HepG2 (cell line): ENCODE results near the gene TTC31. TPM values are rescaled to one million over a fixed set of nuclear protein-coding genes. Genes with fewer than 3 reads are reported as not detected.

ENCODE experiments used
- ATAC-seq: fragments of 200-7000 bp; cut with Tn5 transposase; 3 replicates; pipeline ENCODE4 v1.9.1; 2020; ENCODE audit warnings: mild to moderate bottlenecking, moderate library complexity
- BruUV-seq: library from RNA; stranded (reverse); fragments of 400-500 nt; replicated peaks from 2 replicates; lab custom pipeline; 2021; lab: Mats Ljungman, UMichigan
- CTCF ChIA-PET: fragments of 300-600 bp; formaldehyde crosslinking; extraction: SDS; loops from one replicate; lab custom pipeline; 2021; ENCODE audit warnings: low total read pairs, inconsistent platforms, low intra/inter-chr PET ratio; lab: Yijun Ruan, JAX
- POLR2A ChIA-PET: fragments of 350-600 bp; sonication (Branson Sonifier 250); formaldehyde crosslinking; loops from one replicate; lab custom pipeline; 2020; ENCODE audit warnings: antibody characterized with exemption, inconsistent platforms; lab: Yijun Ruan, JAX
- DNase-seq: peaks from one replicate; pipeline ENCODE4 v3.0.0-alpha.2; 2015; ENCODE audit warnings: low spot score
- FAIRE-seq: peaks from 3 replicates; lab custom pipeline; 2011; peaks lifted over from hg19 to GRCh38; lab: Jason Lieb, UNC
- H2AFZ ChIP-seq: one replicate; pipeline ENCODE4 v1.6.1; 2011; ENCODE audit warnings: low read length, inconsistent platforms
- H3K27ac ChIP-seq: fragments of 300-600 bp; 3 replicates; pipeline ENCODE4 v1.8.0; 2011; ENCODE audit warnings: mixed run types, mild to moderate bottlenecking, mixed read lengths, low read length, inconsistent platforms; ENCODE audit not compliant: insufficient read depth; ENCODE audit errors: extremely low read length
- H3K27me3 ChIP-seq, 2 experiments: fragments of 200-600 bp in 1 of 2; 2 replicates in 1 of 2; 3 replicates in 1 of 2; pipeline versions ENCODE4 v1.6.0 to v1.8.0; 2011; ENCODE audit warnings: low read length in 2 of 2, mild to moderate bottlenecking in 2 of 2, moderate library complexity in 2 of 2, inconsistent platforms in 1 of 2; ENCODE audit not compliant: insufficient read depth in 2 of 2, control insufficient read depth in 1 of 2
- H3K36me3 ChIP-seq, 2 experiments: fragments of 200-600 bp in 1 of 2; replicated peaks in 1 of 2; 2 replicates in 1 of 2; 3 replicates in 1 of 2; pipeline versions ENCODE4 v1.5.1 to v1.8.0; 2011; ENCODE audit warnings: low read length in 2 of 2, inconsistent platforms in 1 of 2; ENCODE audit not compliant: insufficient read depth in 2 of 2, control insufficient read depth in 1 of 2
- H3K4me1 ChIP-seq: 2 replicates; pipeline ENCODE4 v1.5.1; 2012; ENCODE audit warnings: low read length, inconsistent platforms; ENCODE audit not compliant: insufficient read depth
- H3K4me2 ChIP-seq: 2 replicates; pipeline ENCODE4 v1.6.0; 2011; ENCODE audit warnings: low read depth, low read length, inconsistent platforms
- H3K4me3 ChIP-seq, 3 experiments: fragments of 200-600 bp in 1 of 3; sonication (generic), shearing (Covaris generic) in 1 of 3; replicated peaks in 1 of 3; 2 replicates each; pipeline ENCODE4 v1.5.1; 2011 to 2016; ENCODE audit warnings: low read length in 3 of 3, inconsistent platforms in 2 of 3, low read depth in 2 of 3, mild to moderate bottlenecking in 2 of 3, control low read depth in 1 of 3, mixed read lengths in 1 of 3; ENCODE audit not compliant: insufficient read depth in 1 of 3
- H3K79me2 ChIP-seq: one replicate; pipeline ENCODE4 v1.6.1; 2011; ENCODE audit warnings: low read length, inconsistent platforms; ENCODE audit not compliant: insufficient read depth
- H3K9ac ChIP-seq: 2 replicates; pipeline ENCODE4 v1.6.0; 2011; ENCODE audit warnings: mild to moderate bottlenecking, low read depth, low read length, inconsistent platforms; ENCODE audit not compliant: insufficient read depth
- H3K9me3 ChIP-seq: 2 replicates; pipeline ENCODE4 v1.5.1; 2012; ENCODE audit warnings: mild to moderate bottlenecking, low read length
- H4K20me1 ChIP-seq: 2 replicates; pipeline ENCODE4 v1.6.0; 2011; ENCODE audit warnings: inconsistent platforms, mild to moderate bottlenecking, low read length, moderate library complexity; ENCODE audit not compliant: insufficient read depth
- GPN1 ChIP-seq: sonication (generic); formaldehyde crosslinking; IDR thresholded peaks from 2 replicates; pipeline ENCODE4 v1.5.1; 2020; ENCODE audit warnings: missing genetic modification reagents, borderline replicate concordance
- GTF2F1 ChIP-seq: fragments of 150-350 bp; IDR thresholded peaks from 2 replicates; pipeline ENCODE4 v1.6.1; 2014; ENCODE audit warnings: low read length
- IRF2 ChIP-seq: IDR thresholded peaks from 2 replicates; pipeline ENCODE4 v1.6.1; 2018; ENCODE audit warnings: missing genetic modification reagents, missing compliant biosample characterization
- KDM5B ChIP-seq: sonication (generic); formaldehyde crosslinking; IDR thresholded peaks from 2 replicates; pipeline ENCODE4 v1.4.0; 2020; ENCODE audit warnings: missing genetic modification reagents, mild to moderate bottlenecking, borderline replicate concordance
- MTA1 ChIP-seq: sonication (generic); formaldehyde crosslinking; IDR thresholded peaks from 2 replicates; pipeline ENCODE4 v1.4.0; 2020; ENCODE audit warnings: missing genetic modification reagents, mild to moderate bottlenecking, borderline replicate concordance
- ZBTB20 ChIP-seq: sonication (generic); formaldehyde crosslinking; IDR thresholded peaks from 2 replicates; pipeline ENCODE4 v1.8.1; 2023; ENCODE audit warnings: missing genetic modification reagents, low read depth, mild to moderate bottlenecking, borderline replicate concordance
- ZBTB38 ChIP-seq: sonication (generic); formaldehyde crosslinking; IDR thresholded peaks from 2 replicates; pipeline ENCODE4 v1.5.1; 2020; ENCODE audit warnings: mild to moderate bottlenecking, missing genetic modification reagents
- ZBTB4 ChIP-seq: sonication (generic); formaldehyde crosslinking; IDR thresholded peaks from 2 replicates; pipeline ENCODE4 v1.4.0; 2020; ENCODE audit warnings: missing genetic modification reagents, mild to moderate bottlenecking, borderline replicate concordance
- ZFP36L2 ChIP-seq: sonication (generic); formaldehyde crosslinking; IDR thresholded peaks from 2 replicates; pipeline ENCODE4 v1.4.0; 2020; ENCODE audit warnings: missing genetic modification reagents
- ZNF180 ChIP-seq: sonication (generic); formaldehyde crosslinking; IDR thresholded peaks from 2 replicates; pipeline ENCODE4 v1.4.0; 2020; ENCODE audit warnings: low read depth, missing genetic modification reagents, borderline replicate concordance
- ZNF333 ChIP-seq: sonication (generic); formaldehyde crosslinking; IDR thresholded peaks from 2 replicates; pipeline ENCODE4 v1.4.0; 2020; ENCODE audit warnings: mild to moderate bottlenecking, missing genetic modification reagents, borderline replicate concordance
- ZNF446 ChIP-seq: sonication (generic); formaldehyde crosslinking; IDR thresholded peaks from 2 replicates; pipeline ENCODE4 v1.5.0; 2020; ENCODE audit warnings: mild to moderate bottlenecking, missing genetic modification reagents
- ZNF850 ChIP-seq: sonication (generic); formaldehyde crosslinking; conservative IDR thresholded peaks from 2 replicates; pipeline ENCODE4 v1.9.0; 2021; ENCODE audit warnings: mild to moderate bottlenecking, missing genetic modification reagents
- WGBS: methylation state at CpG from one replicate; pipeline ENCODE4 v1.1.6; 2017; ENCODE audit warnings: low lambda C conversion rate; 5-methylcytosine and 5-hydroxymethylcytosine counted together
- in situ Hi-C: cut with HindIII; loops from 2 replicates; pipeline ENCODE4 v1.10.0; 2017; ENCODE audit warnings: low pct_unique_long_range_greater_than_20kb; ENCODE audit not compliant: extremely low pct_ligation_motif_present
- intact Hi-C: fragments of 100-400 bp; cut with micrococcal nuclease; formaldehyde crosslinking; loops from one replicate; pipeline ENCODE4 v1.10.0; 2022; ENCODE audit not compliant: unreplicated experiment
- polyA plus RNA-seq, 8 experiments: library from polyadenylated mRNA; depleted of rRNA in 3 of 8; stranded (reverse) in 7 of 8; unstranded in 1 of 8; fragments of >200 nt; fragmentation: Illumina TruSeq in 4 of 8; extraction: Trizol in 4 of 8; gene quantifications; 2 replicates each; pipeline versions ENCODE4 v1.2.1 to v1.2.3, GENCODE V29; 2011 to 2016; ENCODE audit warnings: low read depth in 4 of 8, missing spikeins in 1 of 8, mixed read lengths in 1 of 8; ENCODE audit not compliant: insufficient read depth in 1 of 8
- total RNA-seq, 5 experiments: library from RNA; depleted of rRNA; stranded (reverse); fragments of >200 nt; fragmentation: Illumina TruSeq; extraction: Trizol; gene quantifications; 2 replicates each; pipeline ENCODE4 v1.2.3, GENCODE V29; 2016; ENCODE audit warnings: low read depth in 1 of 5
- TF ChIP-seq, protein P1 (sequence below): sonication (generic); formaldehyde crosslinking; IDR thresholded peaks from 2 replicates; pipeline ENCODE4 v1.4.0; 2020; ENCODE audit warnings: mild to moderate bottlenecking, low read depth, missing genetic modification reagents
- TF ChIP-seq, protein P2 (sequence below), 2 experiments: IDR thresholded peaks; 2 replicates each; pipeline ENCODE4 v1.6.1; 2011 to 2012; ENCODE audit warnings: low read length in 2 of 2, borderline replicate concordance in 1 of 2, low read depth in 1 of 2, mild to moderate bottlenecking in 1 of 2, moderate library complexity in 1 of 2

TTC31 gene
- total and polyA plus RNA-seq, 2 of the 13 experiments (the other 11 are each of a cell fraction or from before 2014, with no cell fraction given): 28.3 to 39.5 TPM

GRCh38 chr2:74524955-74525716 is 42.3 kb downstream of the TTC31 start:
- no peak for ATAC-seq
- Histone ChIP-seq H3K4me1 (peaks cover 51% of the 10 kb centered on the region), H4K20me1 (no peaks in the 10 kb centered on the region), H3K9ac (peak overlapping the region; percentile 83), H3K4me2 (peak overlapping the region; percentile 100), H3K9me3 (no peaks in the 10 kb centered on the region), H3K4me3 (peak overlapping the region; percentile 45 to 76 (median 62)), H3K27ac (peak overlapping the region; percentile 89), H2AFZ (peak overlapping the region; percentile 20), H3K36me3 (peaks cover 21 to 46% of the 10 kb centered on the region in 2 experiments), H3K27me3 (no peaks in the 10 kb centered on the region; a peak in 1 of 5 replicates), H3K79me2 (peaks cover 45% of the 10 kb centered on the region)
- CTCF ChIA-PET: no interaction called here
- POLR2A ChIA-PET: interaction anchor here (1.1 to 5.4 kb wide), 11 partner anchors 12 to 83 kb away, joined by 4 to 135 read pairs (median 10); partner anchors contain the start of genes CCDC142, LBX2, MRPL53 and PCGF1
- intact Hi-C loops (no loop called here), in situ Hi-C loops (no loop called here)
- no peak for FAIRE-seq
- DNase-seq: no peak
- 91% methylated on average over 10 of the region's 10 CpGs for WGBS
- no TSS peak for BruUV-seq
- TF ChIP-seq ZBTB38 (CRISPR knock-in tag) (peak; percentile 78), ZNF333 (CRISPR knock-in tag) (0 out of 2 replicates have a peak, but pooled peaks have one; percentile 34), GPN1 (CRISPR knock-in tag) (no peak), ZBTB4 (CRISPR knock-in tag) (no peak), MTA1 (peak; percentile 61; the same call in 1 of the 2 replicates), GTF2F1 (no peak), IRF2 (no peak), KDM5B (CRISPR knock-in tag) (0 out of 2 replicates have a peak, but pooled peaks have one; percentile 11), ZNF446 (CRISPR knock-in tag) (0 out of 2 replicates have a peak, but pooled peaks have one; percentile 68), ZFP36L2 (CRISPR knock-in tag) (no peak), ZNF850 (CRISPR knock-in tag) (no peak), ZBTB20 (no peak), ZNF180 (CRISPR knock-in tag) (no peak)
- TF ChIP-seq, protein P1, sequence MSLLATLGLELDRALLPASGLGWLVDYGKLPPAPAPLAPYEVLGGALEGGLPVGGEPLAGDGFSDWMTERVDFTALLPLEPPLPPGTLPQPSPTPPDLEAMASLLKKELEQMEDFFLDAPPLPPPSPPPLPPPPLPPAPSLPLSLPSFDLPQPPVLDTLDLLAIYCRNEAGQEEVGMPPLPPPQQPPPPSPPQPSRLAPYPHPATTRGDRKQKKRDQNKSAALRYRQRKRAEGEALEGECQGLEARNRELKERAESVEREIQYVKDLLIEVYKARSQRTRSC: 0 out of 2 replicates have a peak, but pooled peaks have one; percentile 87
- TF ChIP-seq, protein P2, sequence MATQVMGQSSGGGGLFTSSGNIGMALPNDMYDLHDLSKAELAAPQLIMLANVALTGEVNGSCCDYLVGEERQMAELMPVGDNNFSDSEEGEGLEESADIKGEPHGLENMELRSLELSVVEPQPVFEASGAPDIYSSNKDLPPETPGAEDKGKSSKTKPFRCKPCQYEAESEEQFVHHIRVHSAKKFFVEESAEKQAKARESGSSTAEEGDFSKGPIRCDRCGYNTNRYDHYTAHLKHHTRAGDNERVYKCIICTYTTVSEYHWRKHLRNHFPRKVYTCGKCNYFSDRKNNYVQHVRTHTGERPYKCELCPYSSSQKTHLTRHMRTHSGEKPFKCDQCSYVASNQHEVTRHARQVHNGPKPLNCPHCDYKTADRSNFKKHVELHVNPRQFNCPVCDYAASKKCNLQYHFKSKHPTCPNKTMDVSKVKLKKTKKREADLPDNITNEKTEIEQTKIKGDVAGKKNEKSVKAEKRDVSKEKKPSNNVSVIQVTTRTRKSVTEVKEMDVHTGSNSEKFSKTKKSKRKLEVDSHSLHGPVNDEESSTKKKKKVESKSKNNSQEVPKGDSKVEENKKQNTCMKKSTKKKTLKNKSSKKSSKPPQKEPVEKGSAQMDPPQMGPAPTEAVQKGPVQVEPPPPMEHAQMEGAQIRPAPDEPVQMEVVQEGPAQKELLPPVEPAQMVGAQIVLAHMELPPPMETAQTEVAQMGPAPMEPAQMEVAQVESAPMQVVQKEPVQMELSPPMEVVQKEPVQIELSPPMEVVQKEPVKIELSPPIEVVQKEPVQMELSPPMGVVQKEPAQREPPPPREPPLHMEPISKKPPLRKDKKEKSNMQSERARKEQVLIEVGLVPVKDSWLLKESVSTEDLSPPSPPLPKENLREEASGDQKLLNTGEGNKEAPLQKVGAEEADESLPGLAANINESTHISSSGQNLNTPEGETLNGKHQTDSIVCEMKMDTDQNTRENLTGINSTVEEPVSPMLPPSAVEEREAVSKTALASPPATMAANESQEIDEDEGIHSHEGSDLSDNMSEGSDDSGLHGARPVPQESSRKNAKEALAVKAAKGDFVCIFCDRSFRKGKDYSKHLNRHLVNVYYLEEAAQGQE (IDR thresholded peaks at IDR 0.05; ENCODE audit: borderline replicate concordance in 1 of 2, low read depth in 1 of 2, low read length in 2 of 2): no peak
